Mesenchymal stem cell (in vitro differentiated cells and primary cell): ENCODE data around the gene UBTF.

Experiments
- DNase-seq: peaks from one replicate; pipeline ENCODE4 v3.0.0-alpha.2; 2013
- H2AFZ ChIP-seq: one replicate; pipeline ENCODE4 v1.6.1; 2013; ENCODE audit warnings: low read depth, mild to moderate bottlenecking, control low read depth, inconsistent platforms, low read length, moderate library complexity
- H2AK5ac ChIP-seq: 2 replicates; pipeline ENCODE4 v1.6.1; 2013; ENCODE audit warnings: low read length, moderate library complexity, mild to moderate bottlenecking, inconsistent platforms; ENCODE audit not compliant: severe bottlenecking
- H2BK120ac ChIP-seq: one replicate; pipeline ENCODE4 v1.6.1; 2013; ENCODE audit warnings: low read depth, mild to moderate bottlenecking, inconsistent platforms, low read length, moderate library complexity
- H2BK12ac ChIP-seq, 2 experiments: one replicate each; pipeline ENCODE4 v1.6.1; 2013; ENCODE audit warnings: inconsistent platforms in 2 of 2, low read length in 2 of 2, mild to moderate bottlenecking in 2 of 2, moderate library complexity in 2 of 2, control low read depth in 1 of 2
- H2BK15ac ChIP-seq: one replicate; pipeline ENCODE4 v1.6.1; 2013; ENCODE audit warnings: mild to moderate bottlenecking, low read depth, inconsistent platforms; ENCODE audit not compliant: poor library complexity, severe bottlenecking
- H2BK5ac ChIP-seq: 2 replicates; pipeline ENCODE4 v1.6.1; 2013; ENCODE audit warnings: low read depth, mild to moderate bottlenecking, low read length, control low read depth, inconsistent platforms; ENCODE audit not compliant: poor library complexity, severe bottlenecking
- H3K14ac ChIP-seq, 2 experiments: one replicate each; pipeline ENCODE4 v1.6.1; 2013; ENCODE audit warnings: inconsistent platforms in 2 of 2, low read length in 2 of 2, control low read depth in 1 of 2, mild to moderate bottlenecking in 1 of 2, moderate library complexity in 1 of 2
- H3K18ac ChIP-seq, 2 experiments: one replicate each; pipeline ENCODE4 v1.6.1; 2013; ENCODE audit warnings: inconsistent platforms in 2 of 2, low read length in 2 of 2, control low read depth in 1 of 2, low read depth in 1 of 2, mild to moderate bottlenecking in 1 of 2
- H3K23ac ChIP-seq, 2 experiments: one replicate each; pipeline ENCODE4 v1.6.1; 2013; ENCODE audit warnings: inconsistent platforms in 2 of 2, low read length in 2 of 2, mild to moderate bottlenecking in 2 of 2, moderate library complexity in 2 of 2, control low read depth in 1 of 2
- H3K27ac ChIP-seq: 2 replicates; pipeline ENCODE4 v1.5.1; 2013; ENCODE audit warnings: mild to moderate bottlenecking, moderate library complexity, low read length, control low read depth, inconsistent platforms; ENCODE audit not compliant: poor library complexity, severe bottlenecking
- H3K27me3 ChIP-seq, 2 experiments: 2 replicates each; pipeline versions ENCODE4 v1.6.1 to v1.7.0; 2013; ENCODE audit warnings: low read length in 2 of 2, mild to moderate bottlenecking in 2 of 2, moderate library complexity in 2 of 2, control low read depth in 1 of 2, inconsistent platforms in 1 of 2; ENCODE audit not compliant: control insufficient read depth in 1 of 2, insufficient read depth in 1 of 2
- H3K36me3 ChIP-seq, 2 experiments: 2 replicates each; pipeline versions ENCODE4 v1.6.1 to v1.7.0; 2013; ENCODE audit warnings: low read length in 2 of 2, control low read depth in 1 of 2, inconsistent platforms in 1 of 2, low read depth in 1 of 2, mild to moderate bottlenecking in 1 of 2; ENCODE audit not compliant: insufficient read depth in 2 of 2, control insufficient read depth in 1 of 2
- H3K4ac ChIP-seq, 2 experiments: one replicate each; pipeline ENCODE4 v1.6.1; 2013; ENCODE audit warnings: inconsistent platforms in 2 of 2, low read length in 2 of 2, mild to moderate bottlenecking in 2 of 2, moderate library complexity in 2 of 2, control low read depth in 1 of 2, low read depth in 1 of 2
- H3K4me1 ChIP-seq: 2 replicates; pipeline ENCODE4 v1.6.1; 2013; ENCODE audit warnings: low read depth, low read length, control low read depth; ENCODE audit not compliant: control insufficient read depth, insufficient read depth
- H3K4me2 ChIP-seq: 2 replicates; pipeline ENCODE4 v1.6.1; 2013; ENCODE audit warnings: low read length, mild to moderate bottlenecking, inconsistent platforms; ENCODE audit not compliant: poor library complexity, severe bottlenecking
- H3K4me3 ChIP-seq, 2 experiments: 2 replicates each; pipeline versions ENCODE4 v1.5.1 to v1.7.0; 2013; ENCODE audit warnings: low read length in 2 of 2, mild to moderate bottlenecking in 2 of 2, control low read depth in 1 of 2, low read depth in 1 of 2; ENCODE audit not compliant: insufficient read depth in 1 of 2
- H3K79me1 ChIP-seq: replicated peaks from 2 replicates; pipeline ENCODE4 v1.6.1; 2013; ENCODE audit warnings: mild to moderate bottlenecking, control low read depth, low read length, inconsistent platforms; ENCODE audit not compliant: poor library complexity, severe bottlenecking
- H3K9ac ChIP-seq: 2 replicates; pipeline ENCODE4 v1.7.0; 2013; ENCODE audit warnings: mild to moderate bottlenecking, low read length, moderate library complexity
- H3K9me3 ChIP-seq: 2 replicates; pipeline ENCODE4 v1.7.0; 2013; ENCODE audit warnings: mild to moderate bottlenecking, low read length; ENCODE audit not compliant: control insufficient read depth
- H4K8ac ChIP-seq: one replicate; pipeline ENCODE4 v1.6.1; 2013; ENCODE audit warnings: inconsistent platforms, mild to moderate bottlenecking, low read length, moderate library complexity
- H4K91ac ChIP-seq: one replicate; pipeline ENCODE4 v1.6.1; 2013; ENCODE audit warnings: mild to moderate bottlenecking, low read length, inconsistent platforms
- WGBS: methylation state at CpG from one replicate; pipeline ENCODE4 v1.1.7; 2013; ENCODE audit warnings: mixed read lengths; 5-methylcytosine and 5-hydroxymethylcytosine counted together

Gene UBTF

GRCh38 chr17:44230140-44230539, 10.7 kb upstream of the UBTF start:
- H3K18ac ChIP-seq, result no peak overlapping the region
- H3K14ac ChIP-seq, result no peak overlapping the region
- no peak overlapping the region for H3K23ac ChIP-seq
- peaks cover 0 to 6% of the 10 kb centered on the region in 2 experiments for H3K27me3 ChIP-seq
- no peak overlapping the region for H3K4me3 ChIP-seq
- no peak overlapping the region for H3K4me2 ChIP-seq
- H3K9ac ChIP-seq, result no peak overlapping the region
- H2BK12ac ChIP-seq, result no peak overlapping the region
- no peak overlapping the region for H2AFZ ChIP-seq
- WGBS, result 68% methylated on average over 9 of the region's 9 CpGs
- H3K4ac ChIP-seq, result no peak overlapping the region
- no peak overlapping the region for H2BK15ac ChIP-seq
- no peak overlapping the region for H2BK120ac ChIP-seq
- no peak overlapping the region for H3K27ac ChIP-seq
- H3K9me3 ChIP-seq, result no peaks in the 10 kb centered on the region
- peaks cover 14% of the 10 kb centered on the region for H3K4me1 ChIP-seq
- no peaks in the 10 kb centered on the region for H3K36me3 ChIP-seq
- no peak overlapping the region for H4K8ac ChIP-seq
- DNase-seq, result no peak
- H3K79me1 ChIP-seq, result no peaks in the 10 kb centered on the region
- H4K91ac ChIP-seq, result no peak overlapping the region
- H2AK5ac ChIP-seq, result no peak overlapping the region
- H2BK5ac ChIP-seq, result no peak overlapping the region

- WGBS, result 92% methylated on average over 6 of the region's 6 CpGs
- H3K18ac ChIP-seq, result no peak overlapping the region
Measured at GRCh38 chr17:44229090-44229489, 9.6 kb upstream of the UBTF start.

GRCh38 chr17:44223541-44224071, 4.1 kb upstream of the UBTF start:
- Histone ChIP-seq H4K91ac (no peak overlapping the region), H2BK12ac (no peak overlapping the region), H3K36me3 (no peaks in the 10 kb centered on the region), H2AFZ (no peak overlapping the region), H3K18ac (peak overlapping the region in 1 of 2 experiments; percentile 5), H3K79me1 (no peaks in the 10 kb centered on the region), H4K8ac (no peak overlapping the region), H3K9ac (peak overlapping the region; percentile 95), H3K14ac (no peak overlapping the region), H3K4me3 (peak overlapping the region in 1 of 2 experiments; percentile 31), H3K4me2 (no peak overlapping the region), H3K4ac (no peak overlapping the region), H3K23ac (no peak overlapping the region), H3K4me1 (peaks cover 8% of the 10 kb centered on the region), H3K27ac (no peak overlapping the region), H2BK5ac (no peak overlapping the region), H3K9me3 (no peaks in the 10 kb centered on the region), H2BK15ac (no peak overlapping the region), H2AK5ac (no peak overlapping the region), H3K27me3 (no peaks in the 10 kb centered on the region), H2BK120ac (peak overlapping the region; percentile 19)
- no peak for DNase-seq
- WGBS, result 97% methylated on average over 7 of the region's 7 CpGs

More at GRCh38 chr17:44229090-44229489, 9.6 kb upstream of the UBTF start:
- peaks cover 8% of the 10 kb centered on the region for H3K4me1 ChIP-seq
- H3K4me2 ChIP-seq, result no peak overlapping the region
- no peak overlapping the region for H3K4me3 ChIP-seq
- H2BK120ac ChIP-seq, result no peak overlapping the region
- H2BK5ac ChIP-seq, result no peak overlapping the region
- H4K91ac ChIP-seq, result no peak overlapping the region
- H3K27ac ChIP-seq, result no peak overlapping the region
- no peak overlapping the region for H2AFZ ChIP-seq
- no peak overlapping the region for H2AK5ac ChIP-seq
- H3K36me3 ChIP-seq, result no peaks in the 10 kb centered on the region
- no peak overlapping the region for H3K9ac ChIP-seq
- no peaks in the 10 kb centered on the region for H3K79me1 ChIP-seq
- no peak overlapping the region for H2BK12ac ChIP-seq
- H3K14ac ChIP-seq, result no peak overlapping the region
- peaks cover 0 to 6% of the 10 kb centered on the region in 2 experiments for H3K27me3 ChIP-seq
- no peak overlapping the region for H3K4ac ChIP-seq
- H3K9me3 ChIP-seq, result no peaks in the 10 kb centered on the region
- no peak overlapping the region for H4K8ac ChIP-seq
- DNase-seq, result no peak
- no peak overlapping the region for H3K23ac ChIP-seq
- H2BK15ac ChIP-seq, result no peak overlapping the region

GRCh38 chr17:44222112-44222869, 2.8 kb upstream of the UBTF start:
- Histone ChIP-seq H2BK15ac (peak overlapping the region; percentile 90), H3K9me3 (no peaks in the 10 kb centered on the region), H3K23ac (peak overlapping the region in 1 of 2 experiments; percentile 81), H3K4me2 (peak overlapping the region; percentile 90), H2BK12ac (peak overlapping the region; percentile 23 to 31), H2AFZ (peak overlapping the region; percentile 60), H3K27me3 (no peaks in the 10 kb centered on the region), H2AK5ac (no peak overlapping the region), H3K79me1 (no peaks in the 10 kb centered on the region), H3K36me3 (no peaks in the 10 kb centered on the region), H4K91ac (peak overlapping the region; percentile 86), H3K4me1 (peaks cover 17% of the 10 kb centered on the region), H4K8ac (peak overlapping the region; percentile 72), H3K27ac (peak overlapping the region; percentile 87), H3K9ac (peak overlapping the region; percentile 95), H2BK120ac (no peak overlapping the region), H3K18ac (peak overlapping the region; percentile 86 to 92), H2BK5ac (no peak overlapping the region), H3K14ac (no peak overlapping the region), H3K4ac (peak overlapping the region; percentile 41 to 62), H3K4me3 (peak overlapping the region; percentile 24 to 89)
- peak; percentile 88 for DNase-seq
- WGBS, result 1% methylated on average over 32 of the region's 36 CpGs
